SK-N-MC (cell line): ENCODE results near the gene KREMEN2.

ENCODE experiments used
- DNase-seq: peaks from one replicate; pipeline ENCODE4 v3.0.0-alpha.2; 2011; ENCODE audit warnings: low read depth, low spot score
- H3K27ac ChIP-seq: fragments of 200-600 bp; sonication (generic); 2 replicates; pipeline ENCODE4 v1.5.1; 2016; ENCODE audit warnings: mixed run types
- H3K36me3 ChIP-seq: fragments of 200-600 bp; sonication (generic); 2 replicates; pipeline ENCODE4 v1.6.1; 2017; ENCODE audit warnings: antibody characterized with exemption, low read length, mixed read lengths; ENCODE audit not compliant: insufficient read depth
- H3K4me3 ChIP-seq: fragments of 200-600 bp; sonication (generic); 2 replicates; pipeline ENCODE4 v1.5.1; 2016
- H3K9ac ChIP-seq: fragments of 200-600 bp; sonication (generic); 2 replicates; pipeline ENCODE4 v1.8.0; 2017; ENCODE audit warnings: mixed run types, mixed read lengths; ENCODE audit not compliant: insufficient read length
- H3K9me3 ChIP-seq: fragments of 200-600 bp; sonication (generic); 2 replicates; pipeline ENCODE4 v1.6.1; 2017; ENCODE audit warnings: low read depth, mild to moderate bottlenecking, antibody characterized with exemption, low read length, moderate library complexity, mixed read lengths
- EZH2 ChIP-seq: fragments of 200-600 bp; sonication (generic); IDR thresholded peaks from one replicate; pipeline ENCODE4 v1.6.1; 2017; ENCODE audit warnings: antibody characterized with exemption
- FOXP2 ChIP-seq: optimal IDR thresholded peaks from 2 replicates; pipeline ENCODE3; 2011; ENCODE audit warnings: mild to moderate bottlenecking, moderate library complexity; ENCODE audit not compliant: insufficient read depth; ENCODE audit errors: extremely low read length, control extremely low read depth
- POLR2AphosphoS5 ChIP-seq: IDR thresholded peaks from 2 replicates; pipeline ENCODE4 v1.6.1; 2012; ENCODE audit warnings: mild to moderate bottlenecking, low read depth, low read length, borderline replicate concordance

KREMEN2 gene

DNA sequence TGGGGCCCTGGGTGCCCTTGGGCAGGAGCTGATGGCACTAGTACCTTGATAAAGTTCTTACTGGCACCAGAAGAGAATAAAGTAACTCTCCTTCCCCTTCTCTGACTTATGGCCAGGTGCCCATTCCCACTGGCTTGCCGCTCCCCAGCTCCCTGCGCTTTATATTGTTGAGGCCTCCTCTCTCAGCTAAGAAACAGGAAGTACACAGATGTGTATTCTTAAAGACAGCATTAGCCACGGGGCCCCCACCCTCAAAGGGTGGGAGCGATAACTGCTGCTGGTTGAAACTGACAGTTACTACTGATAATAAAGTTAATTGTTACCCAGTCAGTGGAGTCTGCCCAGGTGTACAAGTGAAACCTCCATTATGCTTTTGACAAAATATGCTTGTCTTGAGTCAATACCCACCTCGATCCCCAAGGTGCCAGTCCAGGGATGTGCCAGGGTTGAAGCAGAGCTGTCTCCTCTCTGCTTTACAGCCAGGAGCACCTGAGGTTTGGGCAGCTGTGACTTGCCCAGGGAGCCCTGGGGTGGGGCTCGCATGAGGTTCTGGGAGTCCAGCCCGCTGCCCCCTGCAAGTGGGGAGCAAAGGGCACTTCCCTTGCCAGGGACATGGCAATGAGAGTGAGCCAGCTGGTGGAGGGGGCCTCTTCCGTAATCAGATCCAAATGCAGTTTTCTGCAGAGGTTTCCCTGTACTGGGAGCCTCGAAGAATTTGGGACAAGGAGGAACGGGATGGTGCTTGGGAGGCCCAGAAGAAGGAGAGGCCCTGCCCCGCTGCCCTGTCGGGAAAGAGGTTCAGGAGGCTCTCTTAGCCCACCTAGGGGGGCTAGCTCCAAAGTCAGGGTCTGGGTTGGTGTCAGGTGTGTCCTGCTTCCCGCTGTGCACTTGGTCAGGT is 43.2 kb downstream of the KREMEN2 start:
- no peaks in the 10 kb centered on the region for H3K36me3 ChIP-seq
- no peak overlapping the region for H3K9ac ChIP-seq
- no peaks in the 10 kb centered on the region for H3K9me3 ChIP-seq
- no peak for TF ChIP-seq POLR2AphosphoS5
- TF ChIP-seq FOXP2 = no peak
- no peak for TF ChIP-seq EZH2
- DNase-seq = no peak
- H3K27ac ChIP-seq = no peak overlapping the region
- H3K4me3 ChIP-seq = no peak overlapping the region

DNA sequence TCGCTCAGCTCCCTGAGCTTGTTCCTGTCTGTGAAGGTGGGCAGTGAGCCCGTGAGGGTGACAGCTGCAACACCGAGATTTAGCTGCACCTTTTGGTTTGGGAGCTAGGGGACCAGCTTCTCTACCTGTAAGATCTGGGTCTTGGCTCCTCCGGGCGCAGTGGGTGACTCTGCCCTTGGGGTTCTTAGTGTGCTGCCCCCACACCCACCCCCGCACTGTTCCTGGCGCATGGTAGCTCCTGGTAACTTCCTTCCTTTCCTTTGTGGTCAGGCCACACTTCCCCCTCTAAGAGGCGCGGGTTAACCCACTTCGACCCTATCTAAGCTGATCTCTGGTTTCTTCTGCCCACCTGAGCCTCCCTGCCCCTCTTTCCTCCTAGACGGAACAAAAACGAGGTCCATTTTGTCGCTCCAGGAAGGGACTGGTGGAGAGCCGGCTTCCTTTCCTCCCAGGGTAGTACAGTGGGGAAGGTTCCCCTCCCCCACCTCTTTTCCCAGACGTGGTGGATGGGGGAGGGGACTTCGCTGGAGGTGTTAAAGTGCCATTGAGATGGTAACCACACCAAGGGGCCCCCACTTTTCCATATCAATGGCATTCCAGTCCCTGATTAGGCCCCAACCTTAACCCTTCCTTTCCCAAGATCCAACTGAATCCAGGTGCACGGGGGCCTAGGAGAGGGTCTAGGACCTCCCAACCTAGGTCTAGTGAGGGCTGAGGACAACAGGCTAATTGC is 44.0 kb downstream of the KREMEN2 start:
- H3K4me3 ChIP-seq = no peak overlapping the region
- no peaks in the 10 kb centered on the region for H3K9me3 ChIP-seq
- no peak for TF ChIP-seq EZH2
- TF ChIP-seq POLR2AphosphoS5 = no peak
- TF ChIP-seq FOXP2 = no peak
- H3K9ac ChIP-seq = no peak overlapping the region
- H3K36me3 ChIP-seq = no peaks in the 10 kb centered on the region
- H3K27ac ChIP-seq = no peak overlapping the region
- no peak for DNase-seq

DNA sequence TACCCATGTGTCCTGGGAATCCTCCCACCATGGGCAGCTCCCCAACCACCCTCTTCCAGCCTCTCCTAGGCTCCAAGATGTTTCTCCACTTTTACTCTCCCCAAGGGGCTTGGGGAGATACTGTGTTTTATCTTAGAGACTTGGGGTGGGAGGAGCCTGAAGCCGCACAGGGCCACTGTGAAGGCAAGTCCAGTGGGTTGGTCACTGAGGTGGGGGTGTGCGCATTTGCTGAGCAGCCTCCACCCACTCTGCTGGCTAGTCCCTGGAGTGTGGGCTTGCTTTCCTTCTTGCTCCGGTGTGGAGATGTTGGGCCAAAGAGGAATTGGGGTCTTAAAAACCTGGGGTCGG is 44.6 kb downstream of the KREMEN2 start:
- H3K9me3 ChIP-seq = no peaks in the 10 kb centered on the region
- H3K27ac ChIP-seq = no peak overlapping the region
- DNase-seq = no peak
- no peak overlapping the region for H3K9ac ChIP-seq
- no peak for TF ChIP-seq POLR2AphosphoS5
- no peak for TF ChIP-seq FOXP2
- TF ChIP-seq EZH2 = no peak
- H3K4me3 ChIP-seq = no peak overlapping the region
- no peaks in the 10 kb centered on the region for H3K36me3 ChIP-seq

DNA sequence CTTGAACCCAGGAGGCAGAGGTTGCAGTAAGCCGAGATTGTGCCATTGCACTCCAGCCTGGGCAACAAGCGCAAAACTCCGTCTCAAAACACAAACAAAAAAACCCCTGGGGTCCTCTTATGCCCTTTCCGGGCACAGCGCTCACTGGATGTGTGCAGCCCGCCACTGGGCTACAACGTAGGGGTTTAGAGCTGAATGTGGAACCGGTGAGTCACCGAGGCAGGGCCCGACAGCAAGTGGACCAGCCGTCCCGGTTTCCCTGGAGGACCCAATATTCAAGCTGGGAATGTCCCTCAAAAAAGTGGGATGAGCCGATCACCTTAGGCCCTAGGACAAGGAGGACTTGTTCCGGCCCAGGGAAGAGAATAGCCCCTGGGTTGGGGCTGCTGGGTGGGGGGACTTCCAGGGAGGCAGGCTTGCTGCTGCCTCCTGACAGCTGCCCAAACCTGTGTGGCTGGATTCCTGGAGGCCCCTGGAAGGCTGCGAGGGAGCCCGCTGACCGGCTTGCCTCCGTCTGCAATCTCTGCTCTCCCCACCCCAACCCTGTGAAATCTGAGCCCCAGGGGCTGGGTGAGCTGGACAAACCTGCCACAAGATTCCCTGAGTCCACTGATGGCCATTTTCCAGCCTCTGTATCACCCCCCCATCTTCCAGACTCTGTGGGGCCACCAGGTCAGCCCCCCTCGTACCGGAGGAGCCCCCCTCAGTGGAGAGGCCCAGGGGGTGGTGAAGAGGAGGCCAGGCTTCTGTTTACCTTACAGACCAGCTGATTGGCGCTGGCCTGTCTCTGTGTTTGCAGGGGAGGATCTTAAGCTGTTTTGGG is 45.7 kb downstream of the KREMEN2 start:
- H3K4me3 ChIP-seq = no peak overlapping the region
- H3K27ac ChIP-seq = no peak overlapping the region
- TF ChIP-seq POLR2AphosphoS5 (no peak), EZH2 (no peak), FOXP2 (no peak)
- no peak overlapping the region for H3K9ac ChIP-seq
- no peak for DNase-seq
- H3K9me3 ChIP-seq = no peaks in the 10 kb centered on the region
- no peaks in the 10 kb centered on the region for H3K36me3 ChIP-seq

DNA sequence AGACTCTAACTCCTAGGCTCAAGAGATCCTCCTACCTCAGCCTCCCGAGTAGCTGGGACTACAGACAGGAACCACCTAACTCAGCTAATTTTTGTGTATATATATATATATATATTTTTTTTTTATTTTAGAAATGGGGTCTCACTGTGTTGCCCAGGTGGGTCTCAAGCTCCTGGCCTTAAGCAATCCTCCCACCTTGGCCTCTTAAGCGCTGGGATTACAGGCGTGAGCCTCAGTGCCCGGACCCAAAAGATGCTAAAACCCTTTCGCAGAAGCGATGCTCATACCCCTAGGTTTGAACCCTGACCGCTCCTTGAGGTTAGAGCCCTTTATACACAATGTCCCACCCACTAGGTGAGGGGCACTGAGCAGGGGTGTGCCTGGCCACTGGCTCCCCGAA is 46.4 kb downstream of the KREMEN2 start:
- H3K4me3 ChIP-seq = no peak overlapping the region
- no peak for DNase-seq
- no peaks in the 10 kb centered on the region for H3K36me3 ChIP-seq
- H3K9me3 ChIP-seq = no peaks in the 10 kb centered on the region
- TF ChIP-seq FOXP2 (no peak), POLR2AphosphoS5 (no peak), EZH2 (no peak)
- H3K27ac ChIP-seq = no peak overlapping the region
- H3K9ac ChIP-seq = no peak overlapping the region

DNA sequence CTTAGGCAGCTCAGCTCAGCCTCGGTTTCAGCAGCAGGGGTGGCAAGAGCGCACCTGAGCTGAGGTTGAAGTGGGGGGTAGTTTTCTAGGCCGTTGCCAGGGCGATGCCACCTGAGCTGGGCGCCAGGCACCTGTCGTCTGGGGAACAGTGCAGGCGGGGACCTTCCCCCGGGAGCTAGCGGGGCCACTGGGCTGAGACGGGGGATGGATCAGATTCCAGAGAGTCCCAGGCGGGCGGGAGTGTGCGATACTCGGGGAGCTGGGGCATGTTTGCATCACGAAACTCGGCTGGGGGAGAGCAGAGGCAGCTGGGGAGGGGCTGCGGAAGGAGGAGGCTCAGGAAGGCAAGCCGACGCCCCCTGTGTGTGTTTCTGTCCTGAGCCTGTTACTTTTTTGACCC is 48.2 kb downstream of the KREMEN2 start:
- DNase-seq = no peak
- H3K9ac ChIP-seq = no peak overlapping the region
- TF ChIP-seq POLR2AphosphoS5 (no peak), EZH2 (no peak), FOXP2 (no peak)

DNA sequence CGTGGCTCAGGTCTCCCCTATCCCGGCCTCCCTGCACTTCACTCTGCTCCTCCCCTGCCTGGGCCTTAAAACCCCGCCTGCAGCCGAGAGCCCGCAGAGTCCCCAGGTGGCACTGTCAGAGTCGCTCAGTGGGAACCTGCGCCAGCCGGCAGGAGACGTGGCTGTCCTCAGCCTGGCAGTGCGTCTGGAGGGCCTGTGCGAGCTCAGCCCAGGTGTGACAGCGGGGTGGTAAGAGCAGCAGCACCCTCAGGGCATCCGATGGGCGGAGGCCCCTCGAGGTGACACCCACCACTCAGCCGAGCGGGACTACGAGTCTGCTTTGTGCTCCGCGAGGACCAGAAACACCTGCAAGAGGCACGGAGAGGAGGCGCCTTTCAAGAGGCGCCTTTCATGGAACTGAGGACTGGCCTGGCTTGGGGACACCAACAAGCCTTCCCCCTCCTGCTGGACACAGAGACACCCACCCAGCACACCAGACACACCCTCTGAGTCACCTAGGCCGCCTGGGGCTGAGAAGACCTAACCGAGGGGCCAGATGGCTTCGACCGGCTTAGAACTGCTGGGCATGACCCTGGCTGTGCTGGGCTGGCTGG is 48.8 kb downstream of the KREMEN2 start, which contains the start of gene CLDN9:
Gene CLDN9 (plus strand): TSS at position 96 of the 593 bp plus-strand sequence. CDS start 440 bp downstream, at position 536.
- TF ChIP-seq POLR2AphosphoS5 (no peak), FOXP2 (no peak), EZH2 (no peak)
- no peak within 1 kb of the TSS for H3K4me3 ChIP-seq
- no peaks in the 10 kb centered on the region for H3K9me3 ChIP-seq
- H3K27ac ChIP-seq = no peak within 1 kb of the TSS
- DNase-seq = no peak
- H3K9ac ChIP-seq = no peak within 1 kb of the TSS
- no peaks in the 10 kb centered on the region for H3K36me3 ChIP-seq

More for the DNA sequence above, 48.2 kb downstream of the KREMEN2 start:
- Histone ChIP-seq H3K36me3 (no peaks in the 10 kb centered on the region), H3K4me3 (no peak overlapping the region), H3K9me3 (no peaks in the 10 kb centered on the region), H3K27ac (no peak overlapping the region)

DNA sequence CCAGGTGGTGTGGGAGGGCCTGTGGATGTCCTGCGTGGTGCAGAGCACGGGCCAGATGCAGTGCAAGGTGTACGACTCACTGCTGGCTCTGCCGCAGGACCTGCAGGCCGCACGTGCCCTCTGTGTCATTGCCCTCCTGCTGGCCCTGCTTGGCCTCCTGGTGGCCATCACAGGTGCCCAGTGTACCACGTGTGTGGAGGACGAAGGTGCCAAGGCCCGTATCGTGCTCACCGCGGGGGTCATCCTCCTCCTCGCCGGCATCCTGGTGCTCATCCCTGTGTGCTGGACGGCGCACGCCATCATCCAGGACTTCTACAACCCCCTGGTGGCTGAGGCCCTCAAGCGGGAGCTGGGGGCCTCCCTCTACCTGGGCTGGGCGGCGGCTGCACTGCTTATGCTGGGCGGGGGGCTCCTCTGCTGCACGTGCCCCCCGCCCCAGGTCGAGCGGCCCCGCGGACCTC is 49.4 kb downstream of the KREMEN2 start:
- no peak for TF ChIP-seq POLR2AphosphoS5
- no peak for TF ChIP-seq EZH2
- TF ChIP-seq FOXP2 = no peak
- H3K9me3 ChIP-seq = no peaks in the 10 kb centered on the region
- H3K27ac ChIP-seq = no peak overlapping the region
- no peaks in the 10 kb centered on the region for H3K36me3 ChIP-seq
- H3K9ac ChIP-seq = no peak overlapping the region
- DNase-seq = no peak
- H3K4me3 ChIP-seq = no peak overlapping the region
